OCI-LY1 (cell line): ENCODE data around the gene PLAA.

Source experiments
- CTCF ChIP-seq: fragments of 200-600 bp; sonication (generic), shearing (Covaris generic); IDR thresholded peaks from 2 replicates; pipeline ENCODE4 v1.5.1; 2017; ENCODE audit warnings: mild to moderate bottlenecking, antibody characterized with exemption, low read length, moderate library complexity, mixed read lengths
- EZH2 ChIP-seq: fragments of 200-600 bp; sonication (generic), shearing (Covaris generic); IDR thresholded peaks from 2 replicates; pipeline ENCODE4 v1.8.0; 2017; ENCODE audit warnings: borderline replicate concordance, mixed run types, mild to moderate bottlenecking, antibody characterized with exemption, low read length, moderate library complexity, mixed read lengths

DNA sequence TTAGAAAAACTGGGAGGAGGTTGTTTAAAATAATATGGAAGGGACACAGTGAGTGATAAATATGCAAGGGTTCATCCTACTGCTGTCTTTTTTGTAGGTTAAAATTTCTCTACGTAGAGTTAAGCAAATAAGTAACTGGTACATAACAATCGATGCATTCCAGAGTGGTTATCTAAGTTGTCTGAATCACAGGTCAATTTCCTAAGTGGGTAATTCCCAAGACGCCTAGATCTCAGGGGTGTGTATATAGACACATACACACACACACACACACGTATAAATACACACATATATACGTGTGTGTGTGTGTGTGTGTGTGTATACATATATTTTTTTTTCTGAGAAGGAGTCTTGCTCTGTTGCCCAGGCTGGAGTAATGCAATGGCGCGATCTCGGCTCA lies 76.8 kb downstream of the PLAA start:
- TF ChIP-seq CTCF (no peak), EZH2 (no peak)
